ENCODE measurements around the gene BMP6. TPM values are rescaled to one million over a fixed set of nuclear protein-coding genes. Genes with fewer than 3 reads are reported as not detected.

Gene BMP6
- total RNA-seq, 1 donor from 2014 or later = 2.9 TPM

- intact Hi-C loops (cut with DNase I) = loop anchor here (2.0 to 5.0 kb wide), 2 partner anchors 63 to 151 kb away; partner anchors contain the start of gene BLOC1S5
- DNase-seq (ENCODE audit: low spot score) = no peak
These were observed 185.4 kb downstream of the BMP6 start for GRCh38 chr6:7911345-7911725.

- DNase-seq (ENCODE audit: low spot score) = no peak
- intact Hi-C loops (cut with DNase I) = loop anchor here (5.0 kb wide), 1 partner anchor 150 kb away; the partner anchor contains the start of gene BLOC1S5
These were observed 186.1 kb downstream of the BMP6 start for GRCh38 chr6:7912024-7912423.

- intact Hi-C loops (cut with DNase I) = loop anchor here (5.0 kb wide), 1 partner anchor 149 kb away; the partner anchor contains the start of gene BLOC1S5
- no peak for DNase-seq (ENCODE audit: low spot score)
These were observed 187.0 kb downstream of the BMP6 start for GRCh38 chr6:7912736-7913517.

- intact Hi-C loops (cut with DNase I) = loop anchor here (5.0 kb wide), 1 partner anchor 148 kb away; the partner anchor contains the start of gene BLOC1S5
These were observed 188.4 kb downstream of the BMP6 start for GRCh38 chr6:7914311-7914710.

GRCh38 chr6:7914991-7915789 lies 189.3 kb downstream of the BMP6 start:
- intact Hi-C loops (cut with DNase I) = loop anchor here (5.0 kb wide), 1 partner anchor 147 kb away; the partner anchor contains the start of gene BLOC1S5
- DNase-seq (ENCODE audit: low spot score) = no peak

More at GRCh38 chr6:7914311-7914710, 188.4 kb downstream of the BMP6 start:
- no peak for DNase-seq (ENCODE audit: low spot score)

- intact Hi-C loops (cut with DNase I) = no loop called here
- DNase-seq (ENCODE audit: low spot score) = no peak
These were observed 191.1 kb downstream of the BMP6 start for GRCh38 chr6:7916959-7917358.

GRCh38 chr6:7917729-7918128 lies 191.8 kb downstream of the BMP6 start:
- no peak for DNase-seq (ENCODE audit: low spot score)
- intact Hi-C loops (cut with DNase I) = no loop called here

GRCh38 chr6:7918403-7918802 lies 192.5 kb downstream of the BMP6 start:
- intact Hi-C loops (cut with DNase I) = no loop called here
- DNase-seq (ENCODE audit: low spot score) = no peak

GRCh38 chr6:7919871-7920270 lies 194.0 kb downstream of the BMP6 start:
- intact Hi-C loops (cut with DNase I) = no loop called here
- DNase-seq (ENCODE audit: low spot score) = no peak

- intact Hi-C loops (cut with DNase I) = no loop called here
- DNase-seq (ENCODE audit: low spot score) = no peak
These were observed 194.5 kb downstream of the BMP6 start for GRCh38 chr6:7920425-7920824.

- DNase-seq (ENCODE audit: low spot score) = no peak
- intact Hi-C loops (cut with DNase I) = no loop called here
These were observed 195.1 kb downstream of the BMP6 start for GRCh38 chr6:7921046-7921445.

GRCh38 chr6:7921632-7922092 lies 195.8 kb downstream of the BMP6 start:
- intact Hi-C loops (cut with DNase I) = no loop called here

GRCh38 chr6:7922596-7922995 lies 196.7 kb downstream of the BMP6 start:
- DNase-seq (ENCODE audit: low spot score) = no peak
- intact Hi-C loops (cut with DNase I) = no loop called here

More at GRCh38 chr6:7921632-7922092, 195.8 kb downstream of the BMP6 start:
- no peak for DNase-seq (ENCODE audit: low spot score)

GRCh38 chr6:7924867-7925266 lies 199.0 kb downstream of the BMP6 start:
- DNase-seq (ENCODE audit: low spot score) = no peak
- intact Hi-C loops (cut with DNase I) = no loop called here

Other genes with a start within 250 kb of the BMP6 start
- 241 TPM for gene DSP, start 184.4 kb upstream of the BMP6 start, total RNA-seq
- 13.4 TPM for gene SNRNP48, start 135.9 kb upstream of the BMP6 start, total RNA-seq
- 50.8 TPM for gene TXNDC5, start 184.7 kb downstream of the BMP6 start, total RNA-seq